Mucosa of stomach (tissue), 1 donor: ENCODE results near the gene CCDC187.

Source experiments
- H3K27me3 ChIP-seq: one replicate; pipeline ENCODE4 v1.7.0; 2013; ENCODE audit warnings: mild to moderate bottlenecking, low read length; ENCODE audit not compliant: control insufficient read depth, insufficient read depth
- H3K36me3 ChIP-seq: one replicate; pipeline ENCODE4 v1.7.0; 2013; ENCODE audit warnings: low read length; ENCODE audit not compliant: control insufficient read depth, insufficient read depth
- H3K4me1 ChIP-seq: one replicate; pipeline ENCODE4 v1.7.0; 2013; ENCODE audit warnings: mild to moderate bottlenecking, low read length; ENCODE audit not compliant: control insufficient read depth, insufficient read depth
- H3K4me3 ChIP-seq: one replicate; pipeline ENCODE4 v1.7.0; 2013; ENCODE audit warnings: low read length
- H3K9ac ChIP-seq: one replicate; pipeline ENCODE4 v1.7.0; 2013; ENCODE audit warnings: mild to moderate bottlenecking, low read length, moderate library complexity
- H3K9me3 ChIP-seq: one replicate; pipeline ENCODE4 v1.7.0; 2013; ENCODE audit warnings: mild to moderate bottlenecking, low read length, moderate library complexity; ENCODE audit not compliant: control insufficient read depth
- donor health status: Pancreatic carcinoma.

Gene CCDC187

DNA sequence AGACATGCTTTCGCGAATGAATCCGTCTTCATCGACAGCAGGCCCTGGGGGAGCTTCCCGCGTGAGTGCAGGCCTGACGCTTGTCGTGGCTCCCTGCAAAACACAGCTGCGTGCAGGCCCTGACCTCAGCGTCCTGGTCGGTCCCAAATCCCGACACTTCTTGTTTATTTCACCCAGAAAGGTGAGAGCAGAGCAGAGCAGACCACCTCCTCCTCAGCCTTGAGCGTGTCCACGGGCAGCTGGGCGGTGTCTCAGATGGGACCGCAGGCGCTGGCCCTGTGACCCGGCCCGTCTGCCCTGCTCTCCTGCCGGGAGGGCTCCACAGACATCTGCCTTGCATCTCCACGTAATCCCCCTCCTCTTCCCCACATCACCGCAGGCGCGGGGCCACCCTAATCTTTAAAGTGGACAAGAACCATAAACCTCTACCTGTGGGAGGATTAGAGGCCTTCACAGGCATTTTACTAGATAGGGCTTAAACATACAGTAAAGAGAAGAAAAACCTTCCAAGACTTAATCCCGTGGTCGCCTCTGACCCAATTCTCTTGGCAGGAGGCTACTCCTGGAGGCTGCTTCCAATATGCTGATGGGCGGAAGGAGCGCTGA, 91.4 kb downstream of the CCDC187 start:
- H3K4me3 ChIP-seq = no peak overlapping the region
- H3K27me3 ChIP-seq = no peaks in the 10 kb centered on the region
- peaks cover 8% of the 10 kb centered on the region for H3K36me3 ChIP-seq

DNA sequence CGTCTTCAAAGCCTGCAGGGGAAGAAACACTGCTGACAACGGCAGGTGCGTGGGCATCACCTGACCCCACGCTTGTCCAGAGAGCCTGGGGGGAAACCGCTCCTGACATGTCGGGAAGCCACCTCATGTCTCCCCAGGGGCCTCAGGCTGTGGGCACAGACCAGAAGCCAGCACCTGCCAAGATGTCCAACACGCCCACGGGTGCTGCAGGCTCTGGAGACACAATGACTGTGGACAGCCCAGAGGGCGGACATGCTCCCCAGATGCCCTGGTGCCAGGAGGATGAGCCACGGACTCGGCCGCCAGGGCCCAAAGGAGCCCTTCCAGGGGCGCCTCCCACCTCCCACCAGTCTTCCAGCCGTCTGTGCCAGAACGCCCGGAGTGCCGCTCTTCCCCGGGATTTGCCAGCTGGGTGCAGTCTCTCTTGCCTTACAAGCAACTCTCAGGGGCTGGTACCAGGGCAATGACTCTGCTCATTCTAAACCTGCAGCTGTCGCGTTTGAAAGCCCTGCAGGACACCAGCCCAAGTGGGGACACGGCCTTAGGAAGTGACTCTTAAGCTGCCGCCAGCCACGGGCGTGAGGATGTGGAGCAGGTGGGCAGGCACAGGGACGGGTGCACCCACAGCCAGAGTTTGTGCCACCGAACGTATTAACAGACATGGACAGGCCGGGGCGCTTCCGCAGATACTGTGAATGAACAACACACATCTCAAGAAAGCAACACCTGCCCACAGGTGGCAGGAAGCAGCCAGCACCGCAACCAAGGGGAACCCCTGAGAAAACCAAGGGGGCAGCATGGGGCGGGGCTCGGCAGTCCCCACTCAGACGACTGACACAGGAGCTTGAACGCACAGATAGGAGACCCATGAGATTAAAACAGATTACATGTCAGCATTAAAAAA, 92.2 kb downstream of the CCDC187 start:
- no peak overlapping the region for H3K9ac ChIP-seq
- no peaks in the 10 kb centered on the region for H3K4me1 ChIP-seq
- no peaks in the 10 kb centered on the region for H3K27me3 ChIP-seq
- H3K4me3 ChIP-seq = no peak overlapping the region
- no peaks in the 10 kb centered on the region for H3K9me3 ChIP-seq
- H3K36me3 ChIP-seq = peaks cover 8% of the 10 kb centered on the region

More for the DNA sequence above, 91.4 kb downstream of the CCDC187 start:
- Histone ChIP-seq H3K9ac (no peak overlapping the region), H3K9me3 (no peaks in the 10 kb centered on the region), H3K4me1 (no peaks in the 10 kb centered on the region)

DNA sequence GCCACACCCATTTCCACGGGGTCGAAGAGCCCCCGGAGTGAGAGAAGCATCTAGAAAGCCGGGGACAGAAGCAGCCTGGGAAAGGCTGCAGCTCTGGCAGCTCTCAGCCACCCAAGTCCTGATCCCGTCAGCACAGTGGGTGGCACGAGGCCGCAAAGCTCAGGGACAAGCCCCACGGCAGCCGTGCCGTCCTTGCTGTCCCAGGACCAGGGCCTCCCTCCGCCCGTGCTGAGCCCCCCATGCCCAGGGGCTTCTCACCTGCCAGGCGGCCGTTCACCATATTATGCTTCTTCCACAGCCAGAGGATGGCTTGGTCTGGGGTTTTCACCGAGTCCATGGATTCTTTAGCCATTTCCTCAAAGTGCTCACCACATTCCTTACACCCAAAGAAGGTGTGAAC, 92.9 kb downstream of the CCDC187 start:
- Histone ChIP-seq H3K36me3 (peaks cover 8% of the 10 kb centered on the region), H3K27me3 (no peaks in the 10 kb centered on the region), H3K9me3 (no peaks in the 10 kb centered on the region), H3K4me3 (no peak overlapping the region), H3K4me1 (no peaks in the 10 kb centered on the region), H3K9ac (no peak overlapping the region)

DNA sequence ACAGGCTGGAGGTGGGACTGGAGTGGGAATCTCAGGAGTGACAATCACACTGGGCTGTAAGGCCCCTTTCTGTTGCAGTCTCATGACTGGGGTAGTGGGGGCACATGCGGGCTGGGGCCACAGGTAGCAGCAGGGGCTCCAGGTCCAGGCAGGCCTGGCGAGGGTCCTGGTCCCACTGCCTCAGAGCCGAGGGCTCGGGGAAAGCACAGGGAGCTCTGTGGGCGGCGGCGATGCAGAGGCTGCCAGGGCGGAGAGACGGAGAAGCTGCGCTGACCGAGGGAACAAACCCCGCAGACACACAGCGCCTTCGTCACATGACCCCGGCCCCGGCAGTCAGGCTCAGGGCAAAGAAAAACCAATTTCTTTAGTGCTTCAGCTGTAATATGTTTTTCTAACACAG, 93.6 kb downstream of the CCDC187 start:
- H3K4me1 ChIP-seq = no peaks in the 10 kb centered on the region
- H3K36me3 ChIP-seq = peaks cover 8% of the 10 kb centered on the region
- H3K4me3 ChIP-seq = no peak overlapping the region
- H3K9ac ChIP-seq = no peak overlapping the region
- no peaks in the 10 kb centered on the region for H3K9me3 ChIP-seq
- peaks cover 2% of the 10 kb centered on the region for H3K27me3 ChIP-seq

DNA sequence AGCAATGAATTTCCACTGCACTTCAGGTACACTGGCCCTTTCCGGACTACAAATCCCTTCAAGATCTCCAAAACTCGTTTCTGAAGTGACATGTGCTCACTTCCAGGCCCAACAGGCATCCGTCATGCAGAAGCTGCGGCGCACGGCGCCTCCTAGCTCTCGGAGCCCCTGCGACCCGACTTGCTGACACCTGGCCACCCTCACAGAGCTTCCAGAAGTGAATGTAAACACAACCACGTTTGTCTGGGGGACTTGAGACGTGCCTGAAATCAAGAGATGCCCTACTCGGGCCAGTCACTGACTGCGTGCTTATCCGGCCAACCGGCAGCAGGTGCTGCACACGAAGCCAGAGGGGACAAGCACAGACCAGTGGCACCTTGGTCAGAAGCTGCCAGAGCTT, 94.1 kb downstream of the CCDC187 start:
- Histone ChIP-seq H3K9me3 (no peaks in the 10 kb centered on the region), H3K4me3 (no peak overlapping the region), H3K36me3 (peaks cover 5% of the 10 kb centered on the region), H3K4me1 (no peaks in the 10 kb centered on the region), H3K27me3 (peaks cover 4% of the 10 kb centered on the region), H3K9ac (no peak overlapping the region)

GRCh38 chr9:136209232-136209631, 94.7 kb downstream of the CCDC187 start:
- H3K27me3 ChIP-seq = peaks cover 10% of the 10 kb centered on the region
- H3K4me1 ChIP-seq = no peaks in the 10 kb centered on the region
- H3K4me3 ChIP-seq = no peak overlapping the region
- H3K9ac ChIP-seq = no peak overlapping the region
- H3K36me3 ChIP-seq = no peaks in the 10 kb centered on the region
- no peaks in the 10 kb centered on the region for H3K9me3 ChIP-seq

DNA sequence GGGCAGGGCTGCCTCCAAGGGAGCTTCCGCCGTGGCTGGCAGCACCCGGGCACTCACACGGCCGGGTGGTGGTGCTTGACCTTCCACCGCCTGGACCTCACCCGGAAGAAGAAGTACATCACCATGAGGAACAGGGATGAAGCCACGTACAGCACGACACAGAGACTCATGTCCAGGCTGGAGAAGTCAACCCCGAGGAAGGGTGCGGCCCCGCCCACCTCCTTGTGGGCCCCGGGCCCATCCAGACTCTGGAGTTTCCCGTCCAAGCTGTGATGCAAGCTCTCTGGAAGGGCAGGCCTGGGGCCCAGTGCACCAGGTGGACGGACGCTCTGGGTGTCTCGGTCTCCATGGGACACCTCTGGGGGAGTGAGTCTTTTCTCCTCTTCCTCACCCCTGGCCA, 95.2 kb downstream of the CCDC187 start:
- no peaks in the 10 kb centered on the region for H3K36me3 ChIP-seq

DNA sequence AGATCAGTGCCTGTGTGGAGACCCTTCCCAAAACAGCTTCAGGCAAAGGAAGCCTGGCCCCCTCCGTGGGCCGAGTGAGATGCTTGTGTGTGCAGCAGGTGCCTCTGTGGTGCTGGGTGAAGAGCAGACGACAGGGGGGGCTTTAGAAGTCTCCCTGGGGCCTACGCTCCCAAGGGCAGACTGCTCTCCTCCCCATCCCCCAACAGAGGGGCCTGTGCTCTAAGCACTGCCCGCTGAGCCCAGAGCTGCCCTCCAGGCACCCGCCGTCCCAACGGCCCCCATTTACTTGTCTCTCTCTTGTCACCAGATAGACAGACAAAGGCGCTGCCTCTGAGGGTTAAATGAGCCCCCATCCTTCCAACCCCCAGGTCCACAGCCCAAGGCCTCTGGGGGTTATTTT, 96.3 kb downstream of the CCDC187 start:
- H3K36me3 ChIP-seq = no peaks in the 10 kb centered on the region
- no peak overlapping the region for H3K9ac ChIP-seq
- no peaks in the 10 kb centered on the region for H3K4me1 ChIP-seq
- no peaks in the 10 kb centered on the region for H3K9me3 ChIP-seq
- H3K27me3 ChIP-seq = peaks cover 23% of the 10 kb centered on the region
- no peak overlapping the region for H3K4me3 ChIP-seq

More for the DNA sequence above, 95.2 kb downstream of the CCDC187 start:
- H3K9ac ChIP-seq = no peak overlapping the region
- no peaks in the 10 kb centered on the region for H3K4me1 ChIP-seq
- no peaks in the 10 kb centered on the region for H3K9me3 ChIP-seq
- no peak overlapping the region for H3K4me3 ChIP-seq
- H3K27me3 ChIP-seq = peaks cover 16% of the 10 kb centered on the region

DNA sequence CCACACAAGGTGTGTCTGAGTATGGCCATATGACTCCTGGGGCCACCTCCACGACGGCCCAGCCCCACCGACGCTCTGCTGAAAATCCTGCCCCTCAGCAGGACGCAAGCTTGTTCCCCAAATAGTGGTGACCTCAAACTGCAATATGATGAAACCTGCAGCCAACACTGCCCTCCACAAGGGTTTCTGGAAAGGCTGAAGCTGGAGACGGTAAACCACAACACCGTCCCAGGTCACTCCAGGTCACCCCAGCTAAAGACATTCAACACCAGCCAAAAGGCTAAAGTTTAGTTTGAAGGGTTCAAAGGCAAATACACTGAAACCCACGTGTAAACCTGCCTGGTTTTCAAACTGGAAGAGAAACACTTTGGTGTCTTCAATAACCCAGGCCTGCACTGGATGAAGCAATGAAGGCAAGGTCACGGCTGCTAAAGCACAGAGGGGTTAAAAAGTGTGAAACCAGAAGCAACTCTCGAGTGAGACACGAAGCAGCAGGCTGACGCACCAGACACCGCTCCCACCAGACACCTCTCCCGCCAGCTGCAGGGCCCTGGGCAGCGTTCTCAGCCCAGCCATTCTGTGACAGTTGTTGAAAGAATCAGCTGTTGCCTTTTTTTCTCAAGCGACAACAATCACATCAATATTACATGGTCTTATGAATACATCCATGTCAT, 97.2 kb downstream of the CCDC187 start:
- Histone ChIP-seq H3K4me3 (no peak overlapping the region), H3K9me3 (no peaks in the 10 kb centered on the region), H3K4me1 (no peaks in the 10 kb centered on the region), H3K9ac (no peak overlapping the region), H3K27me3 (peaks cover 32% of the 10 kb centered on the region), H3K36me3 (no peaks in the 10 kb centered on the region)

GRCh38 chr9:136205707-136205992, 98.2 kb downstream of the CCDC187 start:
- Histone ChIP-seq H3K36me3 (no peaks in the 10 kb centered on the region), H3K9me3 (no peaks in the 10 kb centered on the region), H3K4me1 (no peaks in the 10 kb centered on the region), H3K4me3 (no peak overlapping the region), H3K27me3 (peaks cover 43% of the 10 kb centered on the region), H3K9ac (no peak overlapping the region)

- Histone ChIP-seq H3K9ac (no peak within 1 kb of the TSS), H3K4me1 (no peaks in the 10 kb centered on the region), H3K36me3 (no peaks in the 10 kb centered on the region)
Measured at GRCh38 chr9:136204838-136205706, 98.8 kb downstream of the CCDC187 start, which contains the start of gene LHX3. Gene LHX3 (minus strand): TSS chr9:136205128. CDS start chr9:136205012, 116 bp downstream.

More at GRCh38 chr9:136204838-136205706, 98.8 kb downstream of the CCDC187 start, which contains the start of gene LHX3:
- Histone ChIP-seq H3K27me3 (peaks cover 48% of the 10 kb centered on the region), H3K9me3 (no peaks in the 10 kb centered on the region), H3K4me3 (no peak within 1 kb of the TSS)
